K562 (cell line): ENCODE results near the gene TMEM150A. TPM values are rescaled to one million over a fixed set of nuclear protein-coding genes. Genes with fewer than 3 reads are reported as not detected.
A peak's percentile ranks its signal among the peaks of the same experiment; 100 is the strongest.

Experiments
- CBX5 ChIP-seq: IDR thresholded peaks from 2 replicates; pipeline ENCODE4 v1.6.1; 2014; ENCODE audit warnings: low read depth, borderline replicate concordance
- CSDE1 ChIP-seq, 2 experiments: fragments of 450-650 bp; IDR thresholded peaks; 2 replicates each; pipeline ENCODE4 v1.6.1; 2016; ENCODE audit warnings: mild to moderate bottlenecking in 1 of 2
- HEY1 ChIP-seq: fragments of 250-450 bp; sonication (Bioruptor Pico); IDR thresholded peaks from 2 replicates; pipeline ENCODE4 v1.5.0; 2020; ENCODE audit warnings: mild to moderate bottlenecking, moderate library complexity, borderline replicate concordance
- LARP7 ChIP-seq: fragments of 450-650 bp; IDR thresholded peaks from 2 replicates; pipeline ENCODE4 v1.6.1; 2016
- MIER1 ChIP-seq: fragments of 450-650 bp; IDR thresholded peaks from 2 replicates; pipeline ENCODE4 v1.6.1; 2016; ENCODE audit warnings: antibody characterized with exemption, mild to moderate bottlenecking, low read depth
- PTRF ChIP-seq: fragments of 450-650 bp; IDR thresholded peaks from 2 replicates; pipeline ENCODE4 v1.6.1; 2016; ENCODE audit warnings: mild to moderate bottlenecking, missing genetic modification characterization, missing compliant biosample characterization
- RAD21 ChIP-seq, 2 experiments: fragments of 250-450 bp in 1 of 2; fragments of 450-650 bp in 1 of 2; sonication (Bioruptor Pico) in 1 of 2; formaldehyde crosslinking in 1 of 2; IDR thresholded peaks in 1 of 2; conservative IDR thresholded peaks in 1 of 2; 2 replicates each; pipeline versions ENCODE4 v1.4.0 to v1.8.0; 2020 to 2022; ENCODE audit warnings: mild to moderate bottlenecking in 2 of 2, moderate library complexity in 1 of 2
- SMARCA5 ChIP-seq: fragments of 450-650 bp; IDR thresholded peaks from 2 replicates; pipeline ENCODE4 v1.6.1; 2016
- SRF ChIP-seq, 2 experiments: fragments of 250-450, 450-650 bp in 1 of 2; sonication (Bioruptor Pico) in 1 of 2; sonication (generic) in 1 of 2; formaldehyde crosslinking; IDR thresholded peaks; 2 replicates each; pipeline versions ENCODE4 v1.5.0 to v1.5.1; 2020 to 2022; ENCODE audit warnings: mild to moderate bottlenecking in 1 of 2, missing genetic modification reagents in 1 of 2
- STAT5A ChIP-seq: IDR thresholded peaks from 2 replicates; pipeline ENCODE4 v1.6.1; 2012; ENCODE audit warnings: low read length, inconsistent platforms, borderline replicate concordance
- TFAM ChIP-seq: fragments of 250-450 bp; sonication (Bioruptor Pico); conservative IDR thresholded peaks from 2 replicates; pipeline ENCODE4 v1.5.0; 2021; ENCODE audit warnings: mild to moderate bottlenecking, moderate library complexity
- ZNF699 ChIP-seq: fragments of 250-450 bp; sonication (Bioruptor Pico); IDR thresholded peaks from 2 replicates; pipeline ENCODE4 v1.8.0; 2021; ENCODE audit warnings: mild to moderate bottlenecking, moderate library complexity; ENCODE audit not compliant: insufficient replicate concordance
- polyA plus RNA-seq, 8 experiments: library from polyadenylated mRNA; depleted of rRNA in 4 of 8; stranded (reverse) in 5 of 8; unstranded in 3 of 8; fragments of >200 nt; fragmentation: Nextera tagmentation in 2 of 8; fragmentation: Illumina TruSeq in 1 of 8; extraction: Ambion mirVana in 2 of 8; extraction: Trizol in 1 of 8; gene quantifications; 2 replicates each; pipeline versions ENCODE4 v1.2.1 to v1.2.3, GENCODE V29; 2011 to 2014; ENCODE audit warnings: inconsistent platforms in 1 of 8, missing spikeins in 1 of 8
- total RNA-seq, 7 experiments: library from RNA; depleted of rRNA in 6 of 7; stranded (reverse); fragments of >200 nt in 6 of 7; fragmentation: Illumina TruSeq in 2 of 7; extraction: Trizol in 2 of 7; gene quantifications; 2 replicates each; pipeline versions ENCODE4 v1.2.1 to v1.2.3, GENCODE V29; 2011 to 2021; ENCODE audit warnings: low replicate concordance in 1 of 7
- TF ChIP-seq, protein P1 (sequence below): fragments of 450-650 bp; IDR thresholded peaks from 2 replicates; pipeline ENCODE4 v1.6.1; 2016; ENCODE audit warnings: mild to moderate bottlenecking
- TF ChIP-seq, protein P2 (sequence below): sonication (generic); formaldehyde crosslinking; IDR thresholded peaks from 2 replicates; pipeline ENCODE4 v1.8.0; 2022; ENCODE audit warnings: mild to moderate bottlenecking, missing genetic modification reagents, borderline replicate concordance

TMEM150A gene
- total and polyA plus RNA-seq, 9 of the 15 experiments (the other 6 are each of a cell fraction or from before 2014, with no cell fraction given) = 3.9 to 17.1 (median 8.4) TPM

DNA sequence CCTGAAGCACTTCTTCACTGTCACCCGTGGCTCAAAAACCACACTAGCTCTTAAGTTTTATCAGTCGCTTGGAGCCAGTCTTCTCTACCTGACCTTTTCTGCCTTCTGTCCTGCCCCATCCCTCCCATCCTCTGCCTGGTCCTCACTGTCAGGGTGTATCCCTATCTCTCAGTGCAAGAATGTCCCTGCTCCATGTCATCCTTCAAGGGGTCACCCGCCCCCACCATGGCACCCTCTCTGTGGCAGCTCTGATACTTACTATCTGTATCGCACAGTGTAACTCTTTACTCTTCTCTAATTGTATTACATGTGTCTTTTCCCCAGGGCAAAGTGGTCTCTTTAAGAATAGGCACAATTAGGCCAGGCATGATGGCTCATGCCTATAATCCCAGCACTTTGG lies 13.9 kb downstream of the TMEM150A start (continued):
- TF ChIP-seq RAD21 (CRISPR knock-in tag; conservative IDR thresholded peaks at IDR 0.05 in 1 of 2, IDR thresholded peaks at IDR 0.05 in 1 of 2) (no peak), TFAM (no peak), STAT5A (0 out of 2 replicates have a peak, but pooled peaks have one; percentile 41), CBX5 (no peak), SRF (CRISPR knock-in tag; IDR thresholded peaks at IDR 0.05) (no peak), SMARCA5 (no peak), HEY1 (CRISPR knock-in tag) (no peak), LARP7 (no peak), PTRF (tag) (no peak), ZNF699 (CRISPR knock-in tag) (no peak), MIER1 (no peak), CSDE1 (IDR thresholded peaks at IDR 0.05) (no peak)
- TF ChIP-seq, protein P1, sequence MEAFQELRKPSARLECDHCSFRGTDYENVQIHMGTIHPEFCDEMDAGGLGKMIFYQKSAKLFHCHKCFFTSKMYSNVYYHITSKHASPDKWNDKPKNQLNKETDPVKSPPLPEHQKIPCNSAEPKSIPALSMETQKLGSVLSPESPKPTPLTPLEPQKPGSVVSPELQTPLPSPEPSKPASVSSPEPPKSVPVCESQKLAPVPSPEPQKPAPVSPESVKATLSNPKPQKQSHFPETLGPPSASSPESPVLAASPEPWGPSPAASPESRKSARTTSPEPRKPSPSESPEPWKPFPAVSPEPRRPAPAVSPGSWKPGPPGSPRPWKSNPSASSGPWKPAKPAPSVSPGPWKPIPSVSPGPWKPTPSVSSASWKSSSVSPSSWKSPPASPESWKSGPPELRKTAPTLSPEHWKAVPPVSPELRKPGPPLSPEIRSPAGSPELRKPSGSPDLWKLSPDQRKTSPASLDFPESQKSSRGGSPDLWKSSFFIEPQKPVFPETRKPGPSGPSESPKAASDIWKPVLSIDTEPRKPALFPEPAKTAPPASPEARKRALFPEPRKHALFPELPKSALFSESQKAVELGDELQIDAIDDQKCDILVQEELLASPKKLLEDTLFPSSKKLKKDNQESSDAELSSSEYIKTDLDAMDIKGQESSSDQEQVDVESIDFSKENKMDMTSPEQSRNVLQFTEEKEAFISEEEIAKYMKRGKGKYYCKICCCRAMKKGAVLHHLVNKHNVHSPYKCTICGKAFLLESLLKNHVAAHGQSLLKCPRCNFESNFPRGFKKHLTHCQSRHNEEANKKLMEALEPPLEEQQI = no peak
- TF ChIP-seq, protein P2, sequence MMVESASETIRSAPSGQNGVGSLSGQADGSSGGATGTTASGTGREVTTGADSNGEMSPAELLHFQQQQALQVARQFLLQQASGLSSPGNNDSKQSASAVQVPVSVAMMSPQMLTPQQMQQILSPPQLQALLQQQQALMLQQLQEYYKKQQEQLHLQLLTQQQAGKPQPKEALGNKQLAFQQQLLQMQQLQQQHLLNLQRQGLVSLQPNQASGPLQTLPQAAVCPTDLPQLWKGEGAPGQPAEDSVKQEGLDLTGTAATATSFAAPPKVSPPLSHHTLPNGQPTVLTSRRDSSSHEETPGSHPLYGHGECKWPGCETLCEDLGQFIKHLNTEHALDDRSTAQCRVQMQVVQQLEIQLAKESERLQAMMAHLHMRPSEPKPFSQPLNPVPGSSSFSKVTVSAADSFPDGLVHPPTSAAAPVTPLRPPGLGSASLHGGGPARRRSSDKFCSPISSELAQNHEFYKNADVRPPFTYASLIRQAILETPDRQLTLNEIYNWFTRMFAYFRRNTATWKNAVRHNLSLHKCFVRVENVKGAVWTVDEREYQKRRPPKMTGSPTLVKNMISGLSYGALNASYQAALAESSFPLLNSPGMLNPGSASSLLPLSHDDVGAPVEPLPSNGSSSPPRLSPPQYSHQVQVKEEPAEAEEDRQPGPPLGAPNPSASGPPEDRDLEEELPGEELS (CRISPR knock-in tag) = no peak
